ENCODE measurements around the gene CDC26.

Gene CDC26

DNA sequence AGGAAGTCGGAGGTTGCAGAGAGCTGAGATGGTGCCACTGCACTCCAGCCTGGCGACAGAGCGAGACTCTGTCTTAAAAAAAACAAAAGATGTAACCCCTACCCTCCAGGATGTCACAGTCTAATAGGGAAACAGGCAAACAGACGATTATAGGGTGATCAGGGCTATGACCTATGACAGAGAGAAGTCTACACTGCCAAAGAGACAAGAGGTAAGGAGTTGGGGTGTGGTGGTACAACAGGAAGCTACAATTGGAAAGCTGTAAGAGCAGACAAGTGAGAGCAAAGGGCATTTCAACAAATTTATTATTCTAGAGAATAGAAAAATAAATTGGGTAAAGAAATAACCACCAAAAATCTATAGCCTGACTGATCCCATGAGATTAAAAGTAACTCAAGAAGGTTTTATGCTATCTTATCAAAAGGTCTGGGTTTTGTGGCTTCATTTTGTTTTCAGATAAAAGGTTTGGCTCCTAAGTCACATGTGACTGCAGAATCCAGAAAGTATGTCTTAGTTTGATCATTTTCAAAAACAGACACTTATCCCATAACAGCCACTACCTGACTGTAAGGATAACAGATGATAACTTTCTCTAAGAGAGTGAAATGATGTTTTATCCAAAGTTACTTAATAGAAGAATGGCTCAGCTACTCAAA is 7.3 kb downstream of the CDC26 start:
- H3K4me1 ChIP-seq (ENCODE audit: control insufficient read depth in 1 of 2, insufficient read depth in 2 of 2, low read length in 2 of 2) = no peaks in the 10 kb centered on the region
- no peaks in the 10 kb centered on the region for H3K79me1 ChIP-seq (ENCODE audit: low read length)
- DNase-seq = no peak
- no peaks in the 10 kb centered on the region for H3K9me3 ChIP-seq (ENCODE audit: insufficient read depth, low read depth, low read length)
- H3K14ac ChIP-seq (ENCODE audit: low read length) = no peak overlapping the region
- H2BK12ac ChIP-seq (ENCODE audit: low read length) = no peak overlapping the region
- no peaks in the 10 kb centered on the region for H3K27me3 ChIP-seq (ENCODE audit: insufficient read depth, low read length)
- H3K36me3 ChIP-seq (ENCODE audit: control insufficient read depth in 1 of 2, insufficient read depth in 2 of 2, low read length in 2 of 2) = peaks cover 12 to 28% of the 10 kb centered on the region in 2 experiments
- H3K18ac ChIP-seq (ENCODE audit: low read length) = no peak overlapping the region
- no peak overlapping the region for H4K12ac ChIP-seq (ENCODE audit: low read depth, low read length)
- H3K4ac ChIP-seq (ENCODE audit: low read depth, low read length) = no peak overlapping the region
- H3K23ac ChIP-seq (ENCODE audit: low read length) = no peak overlapping the region
- H2AFZ ChIP-seq (ENCODE audit: insufficient read depth, low read length, poor library complexity) = no peak overlapping the region
- H3K4me3 ChIP-seq (ENCODE audit: low read depth, low read length) = no peak overlapping the region
- H2BK5ac ChIP-seq (ENCODE audit: low read depth, low read length, poor library complexity) = no peak overlapping the region
- H2AK5ac ChIP-seq (ENCODE audit: low read length) = no peak overlapping the region
- no peaks in the 10 kb centered on the region for H3K79me2 ChIP-seq (ENCODE audit: control insufficient read depth, insufficient read depth, low read length, poor library complexity)
- H4K91ac ChIP-seq (ENCODE audit: low read depth, low read length) = no peak overlapping the region
- WGBS (ENCODE audit: extremely low coverage, insufficient coverage, insufficient read length) = no CpG with 5 or more reads among the region's 4 CpGs
- H4K8ac ChIP-seq (ENCODE audit: low read depth, low read length) = no peak overlapping the region
- H3K27ac ChIP-seq (ENCODE audit: low read depth, low read length) = no peak overlapping the region
- H3K4me2 ChIP-seq (ENCODE audit: low read length) = no peak overlapping the region
- H2BK120ac ChIP-seq (ENCODE audit: insufficient read depth, low read length, poor library complexity) = no peak overlapping the region
- no peak overlapping the region for H3K9ac ChIP-seq (ENCODE audit: low read length)

DNA sequence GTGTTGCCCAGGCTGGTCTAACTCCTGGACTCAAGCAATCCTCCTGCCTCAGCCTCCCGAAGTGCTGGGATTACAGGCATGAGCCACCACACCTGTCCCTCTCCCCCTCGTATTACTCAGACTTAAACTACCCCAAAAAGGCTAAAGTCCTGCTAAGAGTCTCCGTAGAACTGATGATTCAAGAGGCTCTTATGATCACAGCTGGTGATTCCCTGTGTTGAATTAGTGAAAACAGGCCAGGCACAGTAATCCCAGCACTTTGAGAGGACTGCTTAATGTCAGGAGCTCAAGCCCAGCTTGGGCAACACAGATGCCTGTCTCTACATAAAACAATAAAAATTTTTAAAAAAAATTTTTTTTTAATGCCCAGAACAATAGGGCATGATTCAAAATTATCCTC is 9.2 kb downstream of the CDC26 start:
- no CpG with 5 or more reads among the region's 3 CpGs for WGBS (ENCODE audit: extremely low coverage, insufficient coverage, insufficient read length)
- H3K79me1 ChIP-seq (ENCODE audit: low read length) = no peaks in the 10 kb centered on the region
- no peak overlapping the region for H2BK12ac ChIP-seq (ENCODE audit: low read length)

DNA sequence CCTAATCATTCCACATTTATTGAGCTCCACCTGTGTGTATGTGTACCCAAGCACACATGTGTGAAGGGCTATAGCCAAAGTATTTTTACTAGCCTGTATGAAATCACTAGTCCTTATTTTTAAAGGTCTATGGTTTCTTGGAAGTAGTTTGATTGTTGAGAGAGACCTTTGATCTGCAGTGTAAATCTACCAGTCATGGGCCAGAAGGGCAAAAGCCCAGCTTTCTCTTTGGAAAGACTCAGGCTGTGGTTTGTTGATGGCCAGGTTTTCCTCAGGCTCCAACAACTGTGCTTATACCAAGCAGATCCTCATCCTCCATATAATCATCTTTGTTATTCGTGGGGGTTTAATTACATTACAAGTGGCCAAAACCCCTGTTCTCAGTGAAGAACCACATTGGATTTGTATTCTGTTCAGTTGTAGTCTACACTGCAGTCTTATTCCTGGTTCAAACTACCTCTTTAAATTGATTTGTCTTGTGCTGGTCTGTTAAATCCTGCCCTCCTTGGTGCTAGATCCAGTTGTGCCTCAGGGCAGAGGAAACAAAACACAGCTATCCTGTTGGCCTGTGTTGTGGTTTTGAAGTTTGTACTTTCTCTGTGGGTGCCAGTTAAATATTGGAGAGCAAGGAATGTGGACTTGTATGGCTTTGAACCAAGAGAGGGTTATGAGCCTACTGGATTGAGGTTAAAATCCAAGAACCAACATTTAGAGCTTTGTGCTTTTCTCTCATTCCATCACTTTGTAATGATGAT is 13.3 kb downstream of the CDC26 start:
- Histone ChIP-seq H3K4me2 (ENCODE audit: low read length) (no peak overlapping the region), H2AK5ac (ENCODE audit: low read length) (no peak overlapping the region), H3K27me3 (ENCODE audit: insufficient read depth, low read length) (no peaks in the 10 kb centered on the region), H2BK120ac (ENCODE audit: insufficient read depth, low read length, poor library complexity) (no peak overlapping the region), H3K36me3 (ENCODE audit: control insufficient read depth in 1 of 2, insufficient read depth in 2 of 2, low read length in 2 of 2) (peaks cover 8 to 17% of the 10 kb centered on the region in 2 experiments), H3K4ac (ENCODE audit: low read depth, low read length) (no peak overlapping the region), H3K14ac (ENCODE audit: low read length) (no peak overlapping the region), H3K4me3 (ENCODE audit: low read depth, low read length) (no peak overlapping the region), H3K79me1 (ENCODE audit: low read length) (no peaks in the 10 kb centered on the region), H2BK5ac (ENCODE audit: low read depth, low read length, poor library complexity) (no peak overlapping the region), H4K12ac (ENCODE audit: low read depth, low read length) (no peak overlapping the region), H2AFZ (ENCODE audit: insufficient read depth, low read length, poor library complexity) (no peak overlapping the region), H3K4me1 (ENCODE audit: control insufficient read depth in 1 of 2, insufficient read depth in 2 of 2, low read length in 2 of 2) (peaks cover 0 to 1% of the 10 kb centered on the region in 2 experiments), H3K79me2 (ENCODE audit: control insufficient read depth, insufficient read depth, low read length, poor library complexity) (no peaks in the 10 kb centered on the region), H3K18ac (ENCODE audit: low read length) (no peak overlapping the region), H4K91ac (ENCODE audit: low read depth, low read length) (no peak overlapping the region), H3K9ac (ENCODE audit: low read length) (no peak overlapping the region), H2BK12ac (ENCODE audit: low read length) (no peak overlapping the region), H3K27ac (ENCODE audit: low read depth, low read length) (no peak overlapping the region), H3K23ac (ENCODE audit: low read length) (no peak overlapping the region), H3K9me3 (ENCODE audit: insufficient read depth, low read depth, low read length) (no peaks in the 10 kb centered on the region), H4K8ac (ENCODE audit: low read depth, low read length) (no peak overlapping the region)
- no peak for DNase-seq
- no CpG with 5 or more reads among the region's 1 CpG for WGBS (ENCODE audit: extremely low coverage, insufficient coverage, insufficient read length)

More for the DNA sequence above, 9.2 kb downstream of the CDC26 start:
- H3K9ac ChIP-seq (ENCODE audit: low read length) = no peak overlapping the region
- no peak overlapping the region for H3K18ac ChIP-seq (ENCODE audit: low read length)
- no peak for DNase-seq
- no peak overlapping the region for H3K27ac ChIP-seq (ENCODE audit: low read depth, low read length)
- H3K79me2 ChIP-seq (ENCODE audit: control insufficient read depth, insufficient read depth, low read length, poor library complexity) = no peaks in the 10 kb centered on the region
- H4K12ac ChIP-seq (ENCODE audit: low read depth, low read length) = no peak overlapping the region
- H3K14ac ChIP-seq (ENCODE audit: low read length) = no peak overlapping the region
- H3K9me3 ChIP-seq (ENCODE audit: insufficient read depth, low read depth, low read length) = no peaks in the 10 kb centered on the region
- no peaks in the 10 kb centered on the region for H3K27me3 ChIP-seq (ENCODE audit: insufficient read depth, low read length)
- no peak overlapping the region for H2BK120ac ChIP-seq (ENCODE audit: insufficient read depth, low read length, poor library complexity)
- H3K4me1 ChIP-seq (ENCODE audit: control insufficient read depth in 1 of 2, insufficient read depth in 2 of 2, low read length in 2 of 2) = peaks cover 0 to 1% of the 10 kb centered on the region in 2 experiments
- no peak overlapping the region for H2BK5ac ChIP-seq (ENCODE audit: low read depth, low read length, poor library complexity)
- H4K91ac ChIP-seq (ENCODE audit: low read depth, low read length) = no peak overlapping the region
- H3K23ac ChIP-seq (ENCODE audit: low read length) = no peak overlapping the region
- no peak overlapping the region for H3K4ac ChIP-seq (ENCODE audit: low read depth, low read length)
- H3K4me2 ChIP-seq (ENCODE audit: low read length) = no peak overlapping the region
- no peak overlapping the region for H3K4me3 ChIP-seq (ENCODE audit: low read depth, low read length)
- no peak overlapping the region for H2AFZ ChIP-seq (ENCODE audit: insufficient read depth, low read length, poor library complexity)
- no peak overlapping the region for H2AK5ac ChIP-seq (ENCODE audit: low read length)
- H4K8ac ChIP-seq (ENCODE audit: low read depth, low read length) = no peak overlapping the region
- H3K36me3 ChIP-seq (ENCODE audit: control insufficient read depth in 1 of 2, insufficient read depth in 2 of 2, low read length in 2 of 2) = peaks cover 6 to 17% of the 10 kb centered on the region in 2 experiments

DNA sequence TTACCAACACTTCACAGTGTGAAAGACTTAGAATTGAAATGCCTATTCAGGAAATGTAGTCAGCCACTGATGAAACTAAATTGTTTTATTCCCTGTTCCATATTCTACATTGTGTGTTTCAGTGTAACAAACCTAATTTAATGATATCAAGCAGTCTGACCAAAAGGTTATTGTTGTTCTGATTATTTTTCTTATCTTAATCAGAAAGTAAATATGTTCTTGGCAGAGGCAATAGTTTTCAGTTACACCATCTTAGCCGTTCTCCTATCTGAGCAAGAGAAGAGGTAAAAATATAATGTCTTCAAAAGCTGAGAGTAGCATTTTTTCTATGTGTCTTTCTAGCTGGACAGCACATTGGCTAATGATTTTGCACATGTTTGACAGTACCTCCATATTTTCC is 17.1 kb downstream of the CDC26 start:
- no peak overlapping the region for H3K4me2 ChIP-seq (ENCODE audit: low read length)
- H3K14ac ChIP-seq (ENCODE audit: low read length) = no peak overlapping the region
- H2BK5ac ChIP-seq (ENCODE audit: low read depth, low read length, poor library complexity) = no peak overlapping the region
- no peak overlapping the region for H3K23ac ChIP-seq (ENCODE audit: low read length)
- no peak overlapping the region for H2AK5ac ChIP-seq (ENCODE audit: low read length)
- H2BK12ac ChIP-seq (ENCODE audit: low read length) = no peak overlapping the region
- H3K9me3 ChIP-seq (ENCODE audit: insufficient read depth, low read depth, low read length) = no peaks in the 10 kb centered on the region
- no peak overlapping the region for H3K27ac ChIP-seq (ENCODE audit: low read depth, low read length)
- no CpG with 5 or more reads among the region's 1 CpG for WGBS (ENCODE audit: extremely low coverage, insufficient coverage, insufficient read length)
- H3K79me1 ChIP-seq (ENCODE audit: low read length) = no peaks in the 10 kb centered on the region
- peaks cover 0 to 1% of the 10 kb centered on the region in 2 experiments for H3K4me1 ChIP-seq (ENCODE audit: control insufficient read depth in 1 of 2, insufficient read depth in 2 of 2, low read length in 2 of 2)
- no peaks in the 10 kb centered on the region for H3K79me2 ChIP-seq (ENCODE audit: control insufficient read depth, insufficient read depth, low read length, poor library complexity)
- H3K9ac ChIP-seq (ENCODE audit: low read length) = no peak overlapping the region
- no peak overlapping the region for H4K8ac ChIP-seq (ENCODE audit: low read depth, low read length)
- H3K4me3 ChIP-seq (ENCODE audit: low read depth, low read length) = no peak overlapping the region
- H4K91ac ChIP-seq (ENCODE audit: low read depth, low read length) = no peak overlapping the region
- no peak overlapping the region for H3K18ac ChIP-seq (ENCODE audit: low read length)
- DNase-seq = no peak
- H4K12ac ChIP-seq (ENCODE audit: low read depth, low read length) = no peak overlapping the region
- no peak overlapping the region for H2BK120ac ChIP-seq (ENCODE audit: insufficient read depth, low read length, poor library complexity)
- H3K36me3 ChIP-seq (ENCODE audit: control insufficient read depth in 1 of 2, insufficient read depth in 2 of 2, low read length in 2 of 2) = peaks cover 13 to 19% of the 10 kb centered on the region in 2 experiments
- H2AFZ ChIP-seq (ENCODE audit: insufficient read depth, low read length, poor library complexity) = no peak overlapping the region
- no peaks in the 10 kb centered on the region for H3K27me3 ChIP-seq (ENCODE audit: insufficient read depth, low read length)
- no peak overlapping the region for H3K4ac ChIP-seq (ENCODE audit: low read depth, low read length)
